SK-N-SH (cell line): ENCODE results near the gene PASK. TPM values are rescaled to one million over a fixed set of nuclear protein-coding genes. Genes with fewer than 3 reads are reported as not detected.

Experiments used
- CTCF ChIA-PET: fragments of 300-600, 350-600 bp; formaldehyde crosslinking; extraction: SDS; loops from one replicate; lab custom pipeline; 2021; lab: Yijun Ruan, JAX
- POLR2A ChIA-PET: fragments of 350-600 bp; sonication (Branson Sonifier 250); formaldehyde crosslinking; extraction: SDS; loops from one replicate; lab custom pipeline; 2020; ENCODE audit warnings: antibody characterized with exemption, inconsistent platforms; lab: Yijun Ruan, JAX
- DNase-seq: peaks from one replicate; pipeline ENCODE4 v3.0.0; 2012
- H2AFZ ChIP-seq: fragments of 200-600 bp; sonication (generic); 2 replicates; pipeline ENCODE4 v1.8.1; 2016; ENCODE audit warnings: antibody characterized with exemption, mild to moderate bottlenecking, low read depth
- H3F3A ChIP-seq: fragments of 200-600 bp; sonication (generic); replicated peaks from 2 replicates; pipeline ENCODE3; 2016; ENCODE audit warnings: antibody characterized with exemption, mild to moderate bottlenecking; ENCODE audit not compliant: insufficient read depth
- H3K27ac ChIP-seq, 2 experiments: fragments of 200-500 bp in 1 of 2; fragments of 200-600 bp in 1 of 2; sonication (Bioruptor generic) in 1 of 2; sonication (generic), shearing (Covaris generic) in 1 of 2; 2 replicates each; pipeline versions ENCODE4 v1.5.1 to v1.6.1; 2014 to 2016; ENCODE audit warnings: low read depth in 2 of 2, inconsistent platforms in 1 of 2, low read length in 1 of 2, mild to moderate bottlenecking in 1 of 2, mixed read lengths in 1 of 2
- H3K27me3 ChIP-seq: fragments of 200-600 bp; sonication (generic), shearing (Covaris generic); 2 replicates; pipeline ENCODE4 v1.6.1; 2016; ENCODE audit warnings: mixed run types; ENCODE audit not compliant: insufficient read depth
- H3K36me3 ChIP-seq, 2 experiments: fragments of 200-500 bp in 1 of 2; fragments of 200-600 bp in 1 of 2; sonication (Bioruptor generic) in 1 of 2; sonication (generic) in 1 of 2; replicated peaks in 1 of 2; 2 replicates each; pipeline versions ENCODE3 to v1.5.1; 2014 to 2016; ENCODE audit warnings: low read length in 1 of 2, mild to moderate bottlenecking in 1 of 2; ENCODE audit not compliant: insufficient read depth in 2 of 2, control insufficient read depth in 1 of 2
- H3K4me1 ChIP-seq, 2 experiments: fragments of 200-500 bp in 1 of 2; fragments of 200-600 bp in 1 of 2; sonication (Bioruptor generic) in 1 of 2; sonication (generic), shearing (Covaris generic) in 1 of 2; 2 replicates each; pipeline versions ENCODE4 v1.5.1 to v1.6.1; 2014 to 2016; ENCODE audit warnings: low read depth in 1 of 2, low read length in 1 of 2, mixed run types in 1 of 2; ENCODE audit not compliant: insufficient read depth in 2 of 2, control insufficient read depth in 1 of 2
- H3K4me2 ChIP-seq: fragments of 200-600 bp; sonication (generic), shearing (Covaris generic); 2 replicates; pipeline ENCODE4 v1.6.1; 2017; ENCODE audit warnings: mixed run types
- H3K4me3 ChIP-seq, 2 experiments: fragments of 200-500 bp in 1 of 2; fragments of 200-600 bp in 1 of 2; sonication (Bioruptor generic) in 1 of 2; sonication (generic), shearing (Covaris generic) in 1 of 2; 2 replicates each; pipeline versions ENCODE4 v1.5.1 to v1.8.1; 2014 to 2016; ENCODE audit warnings: low read depth in 2 of 2, inconsistent platforms in 1 of 2, low read length in 1 of 2, mild to moderate bottlenecking in 1 of 2, mixed read lengths in 1 of 2, moderate library complexity in 1 of 2
- H3K79me2 ChIP-seq: fragments of 200-600 bp; sonication (generic); 2 replicates; pipeline ENCODE4 v1.8.1; 2017; ENCODE audit warnings: mild to moderate bottlenecking; ENCODE audit not compliant: insufficient read depth
- H3K9ac ChIP-seq: fragments of 200-600 bp; sonication (generic); 2 replicates; pipeline ENCODE4 v1.6.1; 2017; ENCODE audit warnings: mixed run types
- H3K9me2 ChIP-seq: fragments of 200-600 bp; sonication (generic); 2 replicates; pipeline ENCODE4 v1.6.1; 2017; ENCODE audit warnings: mixed run types
- H3K9me3 ChIP-seq: fragments of 200-600 bp; sonication (generic); 2 replicates; pipeline ENCODE4 v1.6.1; 2017; ENCODE audit warnings: mixed run types, mild to moderate bottlenecking, moderate library complexity
- H4K20me1 ChIP-seq: fragments of 200-600 bp; sonication (generic); 2 replicates; pipeline ENCODE4 v1.6.1; 2017; ENCODE audit warnings: mild to moderate bottlenecking, mixed run types; ENCODE audit not compliant: insufficient read depth
- EP300 ChIP-seq, 2 experiments: IDR thresholded peaks; 2 replicates each; pipeline versions ENCODE4 v1.4.0 to v1.6.1; 2012; ENCODE audit warnings: borderline replicate concordance in 1 of 2, low read depth in 1 of 2, low read length in 1 of 2
- FOXJ3 ChIP-seq: sonication (generic); formaldehyde crosslinking; IDR thresholded peaks from 2 replicates; pipeline ENCODE4 v1.5.1; 2020; ENCODE audit warnings: mild to moderate bottlenecking, missing genetic modification reagents
- FOXM1 ChIP-seq: IDR thresholded peaks from 2 replicates; pipeline ENCODE4 v1.4.0; 2012; ENCODE audit warnings: low read depth, mild to moderate bottlenecking
- GATA2 ChIP-seq: sonication (generic); formaldehyde crosslinking; IDR thresholded peaks from 2 replicates; pipeline ENCODE4 v1.5.0; 2020; ENCODE audit warnings: mild to moderate bottlenecking, missing genetic modification reagents
- JUND ChIP-seq: IDR thresholded peaks from 2 replicates; pipeline ENCODE4 v1.4.0; 2012
- MEF2A ChIP-seq: IDR thresholded peaks from 2 replicates; pipeline ENCODE4 v1.4.0; 2012; ENCODE audit warnings: low read depth, borderline replicate concordance
- MXI1 ChIP-seq: IDR thresholded peaks from 2 replicates; pipeline ENCODE4 v1.6.1; 2012; ENCODE audit warnings: mild to moderate bottlenecking, low read depth, low read length, improper control_type of control experiment
- NRF1 ChIP-seq: IDR thresholded peaks from 2 replicates; pipeline ENCODE4 v1.6.1; 2012; ENCODE audit warnings: low read depth, mild to moderate bottlenecking, low read length
- RCOR1 ChIP-seq: fragments of 150-350 bp; IDR thresholded peaks from 2 replicates; pipeline ENCODE4 v1.6.1; 2017; ENCODE audit warnings: antibody characterized with exemption, low read length
- RXRA ChIP-seq: IDR thresholded peaks from 2 replicates; pipeline ENCODE4 v1.4.0; 2012; ENCODE audit warnings: low read depth, mild to moderate bottlenecking, borderline replicate concordance
- SIN3A ChIP-seq: IDR thresholded peaks from 2 replicates; pipeline ENCODE4 v1.6.1; 2012; ENCODE audit warnings: low read depth, mild to moderate bottlenecking, low read length, moderate library complexity, borderline replicate concordance
- TAF1 ChIP-seq: IDR thresholded peaks from 2 replicates; pipeline ENCODE4 v1.6.1; 2012; ENCODE audit warnings: low read depth, mild to moderate bottlenecking, low read length, moderate library complexity, borderline replicate concordance
- TCF12 ChIP-seq: IDR thresholded peaks from 2 replicates; pipeline ENCODE4 v1.4.0; 2012
- WGBS: methylation state at CpG from one replicate; pipeline ENCODE4 v1.1.6; 2017; ENCODE audit warnings: low lambda C conversion rate; 5-methylcytosine and 5-hydroxymethylcytosine counted together
- polyA plus RNA-seq, 3 experiments: library from polyadenylated mRNA; depleted of rRNA; stranded (reverse); fragments of >200 nt; gene quantifications; 2 replicates each; pipeline ENCODE4 v1.2.3, GENCODE V29; 2012
- TF ChIP-seq, protein P1 (sequence below): IDR thresholded peaks from 2 replicates; pipeline ENCODE4 v1.4.0; 2012; ENCODE audit warnings: low read depth, borderline replicate concordance
- TF ChIP-seq, protein P2 (sequence below): fragments of 200-600 bp; sonication (generic); IDR thresholded peaks from 2 replicates; pipeline ENCODE4 v1.6.1; 2017; ENCODE audit warnings: antibody characterized with exemption, mild to moderate bottlenecking, moderate library complexity
- TF ChIP-seq, protein P3 (sequence below): IDR thresholded peaks from 2 replicates; pipeline ENCODE4 v1.6.1; 2012; ENCODE audit warnings: mild to moderate bottlenecking, low read depth, low read length, moderate library complexity

Gene PASK
- polyA plus RNA-seq, 1 of the 3 experiments (the other 2 are of a cell fraction), result 6.3 TPM

DNA sequence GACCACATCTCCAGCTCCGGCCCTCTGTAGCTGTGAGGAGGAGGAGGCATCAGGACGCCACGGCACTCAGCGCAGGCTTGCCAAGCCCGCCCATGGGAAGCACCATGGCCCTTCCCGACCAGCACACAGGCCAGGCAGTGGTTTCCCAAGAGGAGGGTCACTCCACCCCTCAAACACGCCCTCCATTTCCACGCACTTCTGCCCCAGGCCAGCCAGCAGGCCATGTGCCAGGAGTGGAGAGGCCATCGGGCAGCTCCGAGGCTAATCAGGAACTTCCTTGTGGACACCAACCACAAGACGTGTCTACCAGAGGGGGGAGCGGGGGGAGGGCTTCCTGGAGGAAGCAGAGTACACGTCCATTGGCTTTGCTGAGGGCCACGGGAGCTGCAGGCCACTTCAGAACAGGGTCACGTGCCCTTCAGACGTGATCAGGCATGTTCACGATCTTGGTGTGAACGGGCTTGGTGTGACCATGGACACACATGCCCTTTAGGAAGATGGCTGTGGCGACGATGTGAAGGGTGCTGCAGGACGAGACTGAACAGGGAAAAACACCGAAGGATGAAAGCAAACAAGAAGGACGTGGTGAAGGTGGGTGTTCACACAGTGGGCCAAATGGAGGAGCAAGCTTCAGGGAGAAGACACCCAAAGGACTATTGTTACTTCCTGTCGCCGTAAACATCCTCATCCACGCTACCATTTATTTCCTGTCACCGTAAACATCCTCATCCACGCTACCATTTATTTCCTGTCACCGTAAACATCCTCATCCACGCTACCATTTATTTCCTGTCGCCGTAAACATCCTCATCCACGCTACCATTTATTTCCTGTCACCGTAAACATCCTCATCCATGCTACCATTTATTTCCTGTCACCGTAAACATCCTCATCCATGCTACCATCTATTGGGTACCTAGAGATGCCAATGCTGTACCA, 40.7 kb downstream of the PASK start:
- Histone ChIP-seq H3K36me3 (peaks cover 0 to 11% of the 10 kb centered on the region in 2 experiments), H3K79me2 (peaks cover 4% of the 10 kb centered on the region; the same call in 1 of the 2 replicates), H3K9ac (no peak overlapping the region), H3K4me1 (no peaks in the 10 kb centered on the region), H3K9me3 (no peaks in the 10 kb centered on the region), H3K4me2 (no peak overlapping the region), H3K4me3 (no peak overlapping the region), H2AFZ (no peak overlapping the region), H3F3A (no peaks in the 10 kb centered on the region), H3K27ac (no peak overlapping the region), H3K27me3 (no peaks in the 10 kb centered on the region), H3K9me2 (no peaks in the 10 kb centered on the region), H4K20me1 (no peaks in the 10 kb centered on the region)
- ChIA-PET POLR2A (no interaction called here), CTCF (no interaction called here)
- TF ChIP-seq EP300 (IDR thresholded peaks at IDR 0.05; ENCODE audit: borderline replicate concordance in 1 of 2, low read depth in 1 of 2, low read length in 1 of 2), result no peak
- TF ChIP-seq, protein P1, sequence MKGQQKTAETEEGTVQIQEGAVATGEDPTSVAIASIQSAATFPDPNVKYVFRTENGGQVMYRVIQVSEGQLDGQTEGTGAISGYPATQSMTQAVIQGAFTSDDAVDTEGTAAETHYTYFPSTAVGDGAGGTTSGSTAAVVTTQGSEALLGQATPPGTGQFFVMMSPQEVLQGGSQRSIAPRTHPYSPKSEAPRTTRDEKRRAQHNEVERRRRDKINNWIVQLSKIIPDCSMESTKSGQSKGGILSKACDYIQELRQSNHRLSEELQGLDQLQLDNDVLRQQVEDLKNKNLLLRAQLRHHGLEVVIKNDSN, result no peak
- no peak for TF ChIP-seq FOXJ3 (CRISPR knock-in tag)
- no peak for TF ChIP-seq GATA2
- TF ChIP-seq RXRA, result no peak
- no peak for TF ChIP-seq SIN3A
- TF ChIP-seq MEF2A, result no peak
- TF ChIP-seq, protein P2, sequence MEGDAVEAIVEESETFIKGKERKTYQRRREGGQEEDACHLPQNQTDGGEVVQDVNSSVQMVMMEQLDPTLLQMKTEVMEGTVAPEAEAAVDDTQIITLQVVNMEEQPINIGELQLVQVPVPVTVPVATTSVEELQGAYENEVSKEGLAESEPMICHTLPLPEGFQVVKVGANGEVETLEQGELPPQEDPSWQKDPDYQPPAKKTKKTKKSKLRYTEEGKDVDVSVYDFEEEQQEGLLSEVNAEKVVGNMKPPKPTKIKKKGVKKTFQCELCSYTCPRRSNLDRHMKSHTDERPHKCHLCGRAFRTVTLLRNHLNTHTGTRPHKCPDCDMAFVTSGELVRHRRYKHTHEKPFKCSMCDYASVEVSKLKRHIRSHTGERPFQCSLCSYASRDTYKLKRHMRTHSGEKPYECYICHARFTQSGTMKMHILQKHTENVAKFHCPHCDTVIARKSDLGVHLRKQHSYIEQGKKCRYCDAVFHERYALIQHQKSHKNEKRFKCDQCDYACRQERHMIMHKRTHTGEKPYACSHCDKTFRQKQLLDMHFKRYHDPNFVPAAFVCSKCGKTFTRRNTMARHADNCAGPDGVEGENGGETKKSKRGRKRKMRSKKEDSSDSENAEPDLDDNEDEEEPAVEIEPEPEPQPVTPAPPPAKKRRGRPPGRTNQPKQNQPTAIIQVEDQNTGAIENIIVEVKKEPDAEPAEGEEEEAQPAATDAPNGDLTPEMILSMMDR, result no peak
- no peak for DNase-seq
- 97% methylated on average over 29 of the region's 35 CpGs for WGBS

DNA sequence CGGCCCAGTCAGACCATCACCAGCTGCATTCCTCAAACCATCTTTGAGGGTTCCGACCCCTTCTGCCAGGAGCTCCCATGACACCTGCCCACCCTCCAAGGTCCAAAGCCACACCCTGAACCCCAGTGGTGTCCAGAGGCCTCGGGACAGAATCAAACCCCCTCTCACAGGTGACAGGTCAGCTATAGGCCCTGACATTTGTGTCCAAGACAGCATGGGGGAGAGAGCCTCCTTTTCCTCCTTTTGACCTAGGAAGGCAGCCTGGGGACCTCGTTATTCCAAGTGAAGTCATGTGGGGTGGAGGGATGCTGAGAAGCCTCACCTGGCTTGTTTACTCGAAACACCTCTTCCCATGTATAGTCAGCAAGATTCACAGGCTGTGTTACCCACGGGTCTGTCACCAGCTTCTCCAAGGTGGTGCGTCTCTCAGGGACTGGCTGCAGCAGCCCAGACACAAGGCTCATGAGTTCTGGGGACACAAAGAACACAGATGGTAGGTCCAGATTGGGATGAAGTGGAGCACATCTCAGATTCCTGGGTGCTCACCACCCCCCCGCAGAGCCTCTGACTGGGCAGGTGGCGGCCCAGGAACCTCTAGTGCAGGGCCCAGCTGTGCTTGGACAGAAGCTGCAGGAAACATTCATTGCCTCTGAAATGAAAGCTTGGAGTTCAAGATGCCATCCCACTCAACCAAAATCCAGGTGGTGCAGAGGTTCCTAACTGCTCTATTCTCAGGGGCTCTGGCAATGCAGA, 42.1 kb downstream of the PASK start:
- no peaks in the 10 kb centered on the region for H3F3A ChIP-seq
- no peaks in the 10 kb centered on the region for H3K9me3 ChIP-seq
- no peak overlapping the region for H3K4me2 ChIP-seq
- CTCF ChIA-PET, result interaction anchor here (1.0 to 1.3 kb wide), 2 partner anchors 16 to 256 kb away, joined by 3 read pairs; no protein-coding TSS in a partner anchor
- no peak overlapping the region for H3K27ac ChIP-seq
- peaks cover 0 to 5% of the 10 kb centered on the region in 2 experiments; a peak in 1 of 4 replicates for H3K4me1 ChIP-seq
- no peaks in the 10 kb centered on the region for H3K9me2 ChIP-seq
- no peak overlapping the region for H3K4me3 ChIP-seq
- peaks cover 0 to 5% of the 10 kb centered on the region in 2 experiments for H3K36me3 ChIP-seq
- H3K27me3 ChIP-seq, result no peaks in the 10 kb centered on the region
- DNase-seq, result no peak
- no peaks in the 10 kb centered on the region for H4K20me1 ChIP-seq
- no peak overlapping the region for H2AFZ ChIP-seq
- H3K79me2 ChIP-seq, result peaks cover 17% of the 10 kb centered on the region
- POLR2A ChIA-PET, result no interaction called here
- WGBS, result 92% methylated on average over 7 of the region's 9 CpGs
- no peak overlapping the region for H3K9ac ChIP-seq
- TF ChIP-seq EP300 (IDR thresholded peaks at IDR 0.05; ENCODE audit: borderline replicate concordance in 1 of 2, low read depth in 1 of 2, low read length in 1 of 2) (no peak), SIN3A (no peak), MXI1 (no peak), TAF1 (no peak), FOXM1 (no peak), JUND (no peak), NRF1 (no peak), RCOR1 (no peak), TCF12 (no peak)
- TF ChIP-seq, protein P1, result no peak
- TF ChIP-seq, protein P3, sequence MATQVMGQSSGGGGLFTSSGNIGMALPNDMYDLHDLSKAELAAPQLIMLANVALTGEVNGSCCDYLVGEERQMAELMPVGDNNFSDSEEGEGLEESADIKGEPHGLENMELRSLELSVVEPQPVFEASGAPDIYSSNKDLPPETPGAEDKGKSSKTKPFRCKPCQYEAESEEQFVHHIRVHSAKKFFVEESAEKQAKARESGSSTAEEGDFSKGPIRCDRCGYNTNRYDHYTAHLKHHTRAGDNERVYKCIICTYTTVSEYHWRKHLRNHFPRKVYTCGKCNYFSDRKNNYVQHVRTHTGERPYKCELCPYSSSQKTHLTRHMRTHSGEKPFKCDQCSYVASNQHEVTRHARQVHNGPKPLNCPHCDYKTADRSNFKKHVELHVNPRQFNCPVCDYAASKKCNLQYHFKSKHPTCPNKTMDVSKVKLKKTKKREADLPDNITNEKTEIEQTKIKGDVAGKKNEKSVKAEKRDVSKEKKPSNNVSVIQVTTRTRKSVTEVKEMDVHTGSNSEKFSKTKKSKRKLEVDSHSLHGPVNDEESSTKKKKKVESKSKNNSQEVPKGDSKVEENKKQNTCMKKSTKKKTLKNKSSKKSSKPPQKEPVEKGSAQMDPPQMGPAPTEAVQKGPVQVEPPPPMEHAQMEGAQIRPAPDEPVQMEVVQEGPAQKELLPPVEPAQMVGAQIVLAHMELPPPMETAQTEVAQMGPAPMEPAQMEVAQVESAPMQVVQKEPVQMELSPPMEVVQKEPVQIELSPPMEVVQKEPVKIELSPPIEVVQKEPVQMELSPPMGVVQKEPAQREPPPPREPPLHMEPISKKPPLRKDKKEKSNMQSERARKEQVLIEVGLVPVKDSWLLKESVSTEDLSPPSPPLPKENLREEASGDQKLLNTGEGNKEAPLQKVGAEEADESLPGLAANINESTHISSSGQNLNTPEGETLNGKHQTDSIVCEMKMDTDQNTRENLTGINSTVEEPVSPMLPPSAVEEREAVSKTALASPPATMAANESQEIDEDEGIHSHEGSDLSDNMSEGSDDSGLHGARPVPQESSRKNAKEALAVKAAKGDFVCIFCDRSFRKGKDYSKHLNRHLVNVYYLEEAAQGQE, result no peak
